ENCODE results near the gene WDR18.

GRCh38 chr19:990746-991145 is 6.6 kb downstream of the WDR18 start:
- no peak for TF ChIP-seq RCOR1 (IDR thresholded peaks at IDR 0.05; ENCODE audit: insufficient replicate concordance, low read length)
- no peak for TF ChIP-seq SMC3 (IDR thresholded peaks at IDR 0.05; ENCODE audit: low read depth, low read length)
- TF ChIP-seq POLR2A (IDR thresholded peaks at IDR 0.05; ENCODE audit: low read depth, low read length) = no peak
- TF ChIP-seq, protein P1, sequence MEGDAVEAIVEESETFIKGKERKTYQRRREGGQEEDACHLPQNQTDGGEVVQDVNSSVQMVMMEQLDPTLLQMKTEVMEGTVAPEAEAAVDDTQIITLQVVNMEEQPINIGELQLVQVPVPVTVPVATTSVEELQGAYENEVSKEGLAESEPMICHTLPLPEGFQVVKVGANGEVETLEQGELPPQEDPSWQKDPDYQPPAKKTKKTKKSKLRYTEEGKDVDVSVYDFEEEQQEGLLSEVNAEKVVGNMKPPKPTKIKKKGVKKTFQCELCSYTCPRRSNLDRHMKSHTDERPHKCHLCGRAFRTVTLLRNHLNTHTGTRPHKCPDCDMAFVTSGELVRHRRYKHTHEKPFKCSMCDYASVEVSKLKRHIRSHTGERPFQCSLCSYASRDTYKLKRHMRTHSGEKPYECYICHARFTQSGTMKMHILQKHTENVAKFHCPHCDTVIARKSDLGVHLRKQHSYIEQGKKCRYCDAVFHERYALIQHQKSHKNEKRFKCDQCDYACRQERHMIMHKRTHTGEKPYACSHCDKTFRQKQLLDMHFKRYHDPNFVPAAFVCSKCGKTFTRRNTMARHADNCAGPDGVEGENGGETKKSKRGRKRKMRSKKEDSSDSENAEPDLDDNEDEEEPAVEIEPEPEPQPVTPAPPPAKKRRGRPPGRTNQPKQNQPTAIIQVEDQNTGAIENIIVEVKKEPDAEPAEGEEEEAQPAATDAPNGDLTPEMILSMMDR (conservative IDR thresholded peaks at IDR 0.05; ENCODE audit: low read depth, low read length) = no peak
- TF ChIP-seq USF2 (IDR thresholded peaks at IDR 0.05; ENCODE audit: low read depth, low read length) = no peak
- no peak for TF ChIP-seq NFE2L2 (IDR thresholded peaks at IDR 0.05; ENCODE audit: low read depth, low read length)
- no peak for TF ChIP-seq RAD21 (IDR thresholded peaks at IDR 0.05; ENCODE audit: low read length)
- TF ChIP-seq MAZ (IDR thresholded peaks at IDR 0.05; ENCODE audit: borderline replicate concordance, low read depth, low read length) = no peak
- no peak for TF ChIP-seq CEBPB (IDR thresholded peaks at IDR 0.05; ENCODE audit: low read depth, low read length)
- no peak for TF ChIP-seq FOS (IDR thresholded peaks at IDR 0.05; ENCODE audit: low read depth, low read length)
- no peak for TF ChIP-seq CHD1 (IDR thresholded peaks at IDR 0.05; ENCODE audit: low read depth, low read length)
